Spleen (tissue), 7 donors: ENCODE results near the gene MAPK10.

Experiments used
- CTCF ChIP-seq, 11 experiments: fragments of 200-600 bp in 7 of 11; fragments of 450-650 bp in 4 of 11; sonication (generic) in 4 of 11; IDR thresholded peaks in 8 of 11; conservative IDR thresholded peaks in 3 of 11; 1 replicate in 7 of 11; 2 replicates in 4 of 11; pipeline versions ENCODE4 v1.4.0 to v1.8.0; 2016 to 2021; ENCODE audit warnings: antibody characterized with exemption in 11 of 11, inconsistent platforms in 4 of 11, mild to moderate bottlenecking in 1 of 11
- POLR2AphosphoS5 ChIP-seq, 3 donors: sonication (generic); formaldehyde crosslinking; IDR thresholded peaks; one replicate each; pipeline ENCODE4 v1.5.1; 2017; ENCODE audit warnings: antibody characterized with exemption in 3 of 3
- donor health status: DM: no; HTN: no; CAD: no; lungs with moderate emphysema.
- donor health status: DM: no; HTN: no; CAD: no.
- donor health status: DM: no; HTN: no; CAD: no.

GRCh38 chr4:85963231-85963630 lies 396.6 kb downstream of the MAPK10 start:
- no peak for TF ChIP-seq POLR2AphosphoS5 (IDR thresholded peaks at IDR 0.05)
- no peak for TF ChIP-seq CTCF (IDR thresholded peaks at IDR 0.05 in 8 of 11, conservative IDR thresholded peaks at IDR 0.05 in 3 of 11)
